PC-3 (cell line): ENCODE data around the gene EYS.

Source experiments
- CTCF ChIP-seq: fragments of 300-600 bp; sonication (generic); conservative IDR thresholded peaks from 2 replicates; pipeline ENCODE4 v1.5.1; 2017; ENCODE audit warnings: antibody characterized with exemption, low read depth, mild to moderate bottlenecking, low read length
- EZH2phosphoT487 ChIP-seq: fragments of 300-600 bp; sonication (generic); IDR thresholded peaks from 2 replicates; pipeline ENCODE4 v1.6.1; 2018; ENCODE audit warnings: mild to moderate bottlenecking, antibody characterized with exemption, low read length, borderline replicate concordance

GRCh38 chr6:63912887-63913286 lies 1794.1 kb downstream of the EYS start:
- TF ChIP-seq CTCF (no peak), EZH2phosphoT487 (no peak)
